ENCODE measurements around the gene PADI2. TPM values are rescaled to one million over a fixed set of nuclear protein-coding genes. Genes with fewer than 3 reads are reported as not detected.

PADI2 gene
- total and polyA plus RNA-seq, 2 experiments from 2014 or later = 1.7 to 4.3 TPM

DNA sequence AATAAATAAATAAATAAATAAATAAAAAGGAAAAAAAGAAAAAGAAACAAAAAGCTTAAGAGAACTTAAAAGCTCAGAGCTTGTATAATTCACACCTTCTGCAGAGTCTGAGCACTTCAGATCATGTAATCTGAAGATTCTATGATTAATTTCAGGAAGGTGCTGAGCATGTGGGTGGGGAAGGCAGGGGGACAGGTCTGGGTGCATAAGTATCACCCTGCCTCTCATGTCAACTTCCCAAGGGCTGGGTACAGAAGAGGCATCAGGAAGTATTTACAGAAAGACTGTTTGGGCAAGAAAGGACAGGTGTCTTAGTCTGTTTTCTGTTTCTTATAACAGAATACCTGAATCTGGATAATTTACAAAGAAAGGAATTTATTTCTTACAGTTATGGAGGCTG, 20.4 kb upstream of the PADI2 start:
- Histone ChIP-seq H3K9me2 (ENCODE audit: insufficient read depth) (peaks cover 5% of the 10 kb centered on the region; the same call in 1 of the 2 replicates), H3K4me2 (no peak overlapping the region), H3K4me1 (ENCODE audit: insufficient read depth) (0 out of 2 replicates have a peak, but pooled peaks cover 5% of the 10 kb centered on the region), H3K79me2 (replicated peaks; ENCODE audit: insufficient read depth) (no peaks in the 10 kb centered on the region), H3K36me3 (ENCODE audit: insufficient read depth) (no peaks in the 10 kb centered on the region), H2AFZ (no peak overlapping the region), H3K27me3 (ENCODE audit: insufficient read depth) (no peaks in the 10 kb centered on the region), H3K27ac (ENCODE audit: low read depth) (no peak overlapping the region), H3K4me3 (no peak overlapping the region), H4K20me1 (replicated peaks; ENCODE audit: insufficient read depth) (no peaks in the 10 kb centered on the region), H3F3A (replicated peaks; ENCODE audit: low read depth) (no peaks in the 10 kb centered on the region)
- DNase-seq (ENCODE audit: low spot score) (no peak), ATAC-seq (no peak)
- Mint-ChIP-seq H3K4me1 (peaks cover 7% of the 10 kb centered on the region; the same call in 1 of the 3 replicates), H3K9me3 (peaks cover 11% of the 10 kb centered on the region; the same call in 1 of the 3 replicates), H3K4me3 (no peak overlapping the region), H3K36me3 (ENCODE audit: low read depth) (0 out of 3 replicates have a peak, but pooled peaks cover 4% of the 10 kb centered on the region), H3K27ac (no peak overlapping the region), H3K27me3 (ENCODE audit: insufficient read depth, low read depth, poor library complexity) (peaks cover 3% of the 10 kb centered on the region)
- TF ChIP-seq JUNB (IDR thresholded peaks at IDR 0.05; ENCODE audit: unreplicated experiment) = no peak
- no peak for TF ChIP-seq POLR2AphosphoS5 (IDR thresholded peaks at IDR 0.05; ENCODE audit: low read depth)
- no peak for TF ChIP-seq NANOG (IDR thresholded peaks at IDR 0.05; ENCODE audit: borderline replicate concordance)
- TF ChIP-seq, protein P1, sequence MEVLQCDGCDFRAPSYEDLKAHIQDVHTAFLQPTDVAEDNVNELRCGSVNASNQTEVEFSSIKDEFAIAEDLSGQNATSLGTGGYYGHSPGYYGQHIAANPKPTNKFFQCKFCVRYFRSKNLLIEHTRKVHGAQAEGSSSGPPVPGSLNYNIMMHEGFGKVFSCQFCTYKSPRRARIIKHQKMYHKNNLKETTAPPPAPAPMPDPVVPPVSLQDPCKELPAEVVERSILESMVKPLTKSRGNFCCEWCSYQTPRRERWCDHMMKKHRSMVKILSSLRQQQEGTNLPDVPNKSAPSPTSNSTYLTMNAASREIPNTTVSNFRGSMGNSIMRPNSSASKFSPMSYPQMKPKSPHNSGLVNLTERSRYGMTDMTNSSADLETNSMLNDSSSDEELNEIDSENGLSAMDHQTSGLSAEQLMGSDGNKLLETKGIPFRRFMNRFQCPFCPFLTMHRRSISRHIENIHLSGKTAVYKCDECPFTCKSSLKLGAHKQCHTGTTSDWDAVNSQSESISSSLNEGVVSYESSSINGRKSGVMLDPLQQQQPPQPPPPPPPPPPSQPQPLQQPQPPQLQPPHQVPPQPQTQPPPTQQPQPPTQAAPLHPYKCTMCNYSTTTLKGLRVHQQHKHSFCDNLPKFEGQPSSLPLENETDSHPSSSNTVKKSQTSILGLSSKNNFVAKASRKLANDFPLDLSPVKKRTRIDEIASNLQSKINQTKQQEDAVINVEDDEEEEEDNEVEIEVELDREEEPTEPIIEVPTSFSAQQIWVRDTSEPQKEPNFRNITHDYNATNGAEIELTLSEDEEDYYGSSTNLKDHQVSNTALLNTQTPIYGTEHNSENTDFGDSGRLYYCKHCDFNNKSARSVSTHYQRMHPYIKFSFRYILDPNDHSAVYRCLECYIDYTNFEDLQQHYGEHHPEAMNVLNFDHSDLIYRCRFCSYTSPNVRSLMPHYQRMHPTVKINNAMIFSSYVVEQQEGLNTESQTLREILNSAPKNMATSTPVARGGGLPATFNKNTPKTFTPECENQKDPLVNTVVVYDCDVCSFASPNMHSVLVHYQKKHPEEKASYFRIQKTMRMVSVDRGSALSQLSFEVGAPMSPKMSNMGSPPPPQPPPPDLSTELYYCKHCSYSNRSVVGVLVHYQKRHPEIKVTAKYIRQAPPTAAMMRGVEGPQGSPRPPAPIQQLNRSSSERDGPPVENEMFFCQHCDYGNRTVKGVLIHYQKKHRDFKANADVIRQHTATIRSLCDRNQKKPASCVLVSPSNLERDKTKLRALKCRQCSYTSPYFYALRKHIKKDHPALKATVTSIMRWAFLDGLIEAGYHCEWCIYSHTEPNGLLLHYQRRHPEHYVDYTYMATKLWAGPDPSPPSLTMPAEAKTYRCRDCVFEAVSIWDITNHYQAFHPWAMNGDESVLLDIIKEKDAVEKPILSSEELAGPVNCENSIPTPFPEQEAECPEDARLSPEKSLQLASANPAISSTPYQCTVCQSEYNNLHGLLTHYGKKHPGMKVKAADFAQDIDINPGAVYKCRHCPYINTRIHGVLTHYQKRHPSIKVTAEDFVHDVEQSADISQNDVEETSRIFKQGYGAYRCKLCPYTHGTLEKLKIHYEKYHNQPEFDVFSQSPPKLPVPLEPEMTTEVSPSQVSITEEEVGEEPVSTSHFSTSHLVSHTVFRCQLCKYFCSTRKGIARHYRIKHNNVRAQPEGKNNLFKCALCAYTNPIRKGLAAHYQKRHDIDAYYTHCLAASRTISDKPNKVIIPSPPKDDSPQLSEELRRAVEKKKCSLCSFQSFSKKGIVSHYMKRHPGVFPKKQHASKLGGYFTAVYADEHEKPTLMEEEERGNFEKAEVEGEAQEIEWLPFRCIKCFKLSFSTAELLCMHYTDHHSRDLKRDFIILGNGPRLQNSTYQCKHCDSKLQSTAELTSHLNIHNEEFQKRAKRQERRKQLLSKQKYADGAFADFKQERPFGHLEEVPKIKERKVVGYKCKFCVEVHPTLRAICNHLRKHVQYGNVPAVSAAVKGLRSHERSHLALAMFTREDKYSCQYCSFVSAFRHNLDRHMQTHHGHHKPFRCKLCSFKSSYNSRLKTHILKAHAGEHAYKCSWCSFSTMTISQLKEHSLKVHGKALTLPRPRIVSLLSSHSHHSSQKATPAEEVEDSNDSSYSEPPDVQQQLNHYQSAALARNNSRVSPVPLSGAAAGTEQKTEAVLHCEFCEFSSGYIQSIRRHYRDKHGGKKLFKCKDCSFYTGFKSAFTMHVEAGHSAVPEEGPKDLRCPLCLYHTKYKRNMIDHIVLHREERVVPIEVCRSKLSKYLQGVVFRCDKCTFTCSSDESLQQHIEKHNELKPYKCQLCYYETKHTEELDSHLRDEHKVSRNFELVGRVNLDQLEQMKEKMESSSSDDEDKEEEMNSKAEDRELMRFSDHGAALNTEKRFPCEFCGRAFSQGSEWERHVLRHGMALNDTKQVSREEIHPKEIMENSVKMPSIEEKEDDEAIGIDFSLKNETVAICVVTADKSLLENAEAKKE (CRISPR knock-in tag; IDR thresholded peaks at IDR 0.05) = no peak
- TF ChIP-seq CREB1 (CRISPR knock-in tag; IDR thresholded peaks at IDR 0.05; ENCODE audit: low read depth) = no peak
- TF ChIP-seq EZH2phosphoT487 (IDR thresholded peaks at IDR 0.05; ENCODE audit: unreplicated experiment) = no peak
- TF ChIP-seq, protein P2, sequence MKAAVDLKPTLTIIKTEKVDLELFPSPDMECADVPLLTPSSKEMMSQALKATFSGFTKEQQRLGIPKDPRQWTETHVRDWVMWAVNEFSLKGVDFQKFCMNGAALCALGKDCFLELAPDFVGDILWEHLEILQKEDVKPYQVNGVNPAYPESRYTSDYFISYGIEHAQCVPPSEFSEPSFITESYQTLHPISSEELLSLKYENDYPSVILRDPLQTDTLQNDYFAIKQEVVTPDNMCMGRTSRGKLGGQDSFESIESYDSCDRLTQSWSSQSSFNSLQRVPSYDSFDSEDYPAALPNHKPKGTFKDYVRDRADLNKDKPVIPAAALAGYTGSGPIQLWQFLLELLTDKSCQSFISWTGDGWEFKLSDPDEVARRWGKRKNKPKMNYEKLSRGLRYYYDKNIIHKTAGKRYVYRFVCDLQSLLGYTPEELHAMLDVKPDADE (IDR thresholded peaks at IDR 0.05) = no peak
- TF ChIP-seq ZNF114 (CRISPR knock-in tag; IDR thresholded peaks at IDR 0.05) = no peak
- TF ChIP-seq, protein P3, sequence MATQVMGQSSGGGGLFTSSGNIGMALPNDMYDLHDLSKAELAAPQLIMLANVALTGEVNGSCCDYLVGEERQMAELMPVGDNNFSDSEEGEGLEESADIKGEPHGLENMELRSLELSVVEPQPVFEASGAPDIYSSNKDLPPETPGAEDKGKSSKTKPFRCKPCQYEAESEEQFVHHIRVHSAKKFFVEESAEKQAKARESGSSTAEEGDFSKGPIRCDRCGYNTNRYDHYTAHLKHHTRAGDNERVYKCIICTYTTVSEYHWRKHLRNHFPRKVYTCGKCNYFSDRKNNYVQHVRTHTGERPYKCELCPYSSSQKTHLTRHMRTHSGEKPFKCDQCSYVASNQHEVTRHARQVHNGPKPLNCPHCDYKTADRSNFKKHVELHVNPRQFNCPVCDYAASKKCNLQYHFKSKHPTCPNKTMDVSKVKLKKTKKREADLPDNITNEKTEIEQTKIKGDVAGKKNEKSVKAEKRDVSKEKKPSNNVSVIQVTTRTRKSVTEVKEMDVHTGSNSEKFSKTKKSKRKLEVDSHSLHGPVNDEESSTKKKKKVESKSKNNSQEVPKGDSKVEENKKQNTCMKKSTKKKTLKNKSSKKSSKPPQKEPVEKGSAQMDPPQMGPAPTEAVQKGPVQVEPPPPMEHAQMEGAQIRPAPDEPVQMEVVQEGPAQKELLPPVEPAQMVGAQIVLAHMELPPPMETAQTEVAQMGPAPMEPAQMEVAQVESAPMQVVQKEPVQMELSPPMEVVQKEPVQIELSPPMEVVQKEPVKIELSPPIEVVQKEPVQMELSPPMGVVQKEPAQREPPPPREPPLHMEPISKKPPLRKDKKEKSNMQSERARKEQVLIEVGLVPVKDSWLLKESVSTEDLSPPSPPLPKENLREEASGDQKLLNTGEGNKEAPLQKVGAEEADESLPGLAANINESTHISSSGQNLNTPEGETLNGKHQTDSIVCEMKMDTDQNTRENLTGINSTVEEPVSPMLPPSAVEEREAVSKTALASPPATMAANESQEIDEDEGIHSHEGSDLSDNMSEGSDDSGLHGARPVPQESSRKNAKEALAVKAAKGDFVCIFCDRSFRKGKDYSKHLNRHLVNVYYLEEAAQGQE (IDR thresholded peaks at IDR 0.05; ENCODE audit: unreplicated experiment) = no peak
- no peak for TF ChIP-seq EZH2 (IDR thresholded peaks at IDR 0.05; ENCODE audit: low read depth, unreplicated experiment)
- no peak for TF ChIP-seq STAT1 (IDR thresholded peaks at IDR 0.05; ENCODE audit: unreplicated experiment)
- TF ChIP-seq, protein P4, sequence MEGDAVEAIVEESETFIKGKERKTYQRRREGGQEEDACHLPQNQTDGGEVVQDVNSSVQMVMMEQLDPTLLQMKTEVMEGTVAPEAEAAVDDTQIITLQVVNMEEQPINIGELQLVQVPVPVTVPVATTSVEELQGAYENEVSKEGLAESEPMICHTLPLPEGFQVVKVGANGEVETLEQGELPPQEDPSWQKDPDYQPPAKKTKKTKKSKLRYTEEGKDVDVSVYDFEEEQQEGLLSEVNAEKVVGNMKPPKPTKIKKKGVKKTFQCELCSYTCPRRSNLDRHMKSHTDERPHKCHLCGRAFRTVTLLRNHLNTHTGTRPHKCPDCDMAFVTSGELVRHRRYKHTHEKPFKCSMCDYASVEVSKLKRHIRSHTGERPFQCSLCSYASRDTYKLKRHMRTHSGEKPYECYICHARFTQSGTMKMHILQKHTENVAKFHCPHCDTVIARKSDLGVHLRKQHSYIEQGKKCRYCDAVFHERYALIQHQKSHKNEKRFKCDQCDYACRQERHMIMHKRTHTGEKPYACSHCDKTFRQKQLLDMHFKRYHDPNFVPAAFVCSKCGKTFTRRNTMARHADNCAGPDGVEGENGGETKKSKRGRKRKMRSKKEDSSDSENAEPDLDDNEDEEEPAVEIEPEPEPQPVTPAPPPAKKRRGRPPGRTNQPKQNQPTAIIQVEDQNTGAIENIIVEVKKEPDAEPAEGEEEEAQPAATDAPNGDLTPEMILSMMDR (conservative IDR thresholded peaks at IDR 0.05; ENCODE audit: low read depth in 2 of 2) = no peak
- TF ChIP-seq ZNF331 (CRISPR knock-in tag; IDR thresholded peaks at IDR 0.05; ENCODE audit: low read depth) = no peak
